Measurements from ENCODE around the gene FREM3.

The FREM3 gene

GRCh38 chr4:143633833-143634232, 66.6 kb downstream of the FREM3 start:
- no peak for TF ChIP-seq CTCF (IDR thresholded peaks at IDR 0.05)
- no peaks in the 10 kb centered on the region for H3K9me3 Mint-ChIP-seq
- no peaks in the 10 kb centered on the region for H3K4me1 Mint-ChIP-seq
- no peak for DNase-seq
- no peak overlapping the region for H3K4me3 Mint-ChIP-seq
- H3K36me3 Mint-ChIP-seq (ENCODE audit: low read depth): no peaks in the 10 kb centered on the region
- H3K27ac Mint-ChIP-seq: no peak overlapping the region
- peaks cover 8% of the 10 kb centered on the region for H3K27me3 Mint-ChIP-seq (ENCODE audit: low read depth, poor library complexity)

GRCh38 chr4:143626134-143626911, 74.2 kb downstream of the FREM3 start:
- Mint-ChIP-seq H3K4me3 (no peak overlapping the region), H3K36me3 (ENCODE audit: low read depth) (no peaks in the 10 kb centered on the region), H3K9me3 (no peaks in the 10 kb centered on the region), H3K4me1 (no peaks in the 10 kb centered on the region), H3K27ac (no peak overlapping the region), H3K27me3 (ENCODE audit: low read depth, poor library complexity) (peaks cover 3% of the 10 kb centered on the region)
- TF ChIP-seq CTCF (IDR thresholded peaks at IDR 0.05): no peak
- DNase-seq: no peak

GRCh38 chr4:143625632-143626031, 74.8 kb downstream of the FREM3 start:
- Mint-ChIP-seq H3K4me1 (no peaks in the 10 kb centered on the region), H3K4me3 (no peak overlapping the region), H3K27me3 (ENCODE audit: low read depth, poor library complexity) (peaks cover 3% of the 10 kb centered on the region), H3K9me3 (no peaks in the 10 kb centered on the region), H3K36me3 (ENCODE audit: low read depth) (no peaks in the 10 kb centered on the region), H3K27ac (no peak overlapping the region)
- no peak for TF ChIP-seq CTCF (IDR thresholded peaks at IDR 0.05)
- DNase-seq: no peak

GRCh38 chr4:143623896-143624295, 76.6 kb downstream of the FREM3 start:
- TF ChIP-seq CTCF (IDR thresholded peaks at IDR 0.05): no peak
- DNase-seq: no peak
- no peaks in the 10 kb centered on the region for H3K36me3 Mint-ChIP-seq (ENCODE audit: low read depth)
- no peak overlapping the region for H3K27ac Mint-ChIP-seq
- no peak overlapping the region for H3K4me3 Mint-ChIP-seq
- H3K27me3 Mint-ChIP-seq (ENCODE audit: low read depth, poor library complexity): peaks cover 3% of the 10 kb centered on the region
- no peaks in the 10 kb centered on the region for H3K4me1 Mint-ChIP-seq
- no peaks in the 10 kb centered on the region for H3K9me3 Mint-ChIP-seq

GRCh38 chr4:143618811-143619210, 81.7 kb downstream of the FREM3 start:
- Mint-ChIP-seq H3K27me3 (ENCODE audit: low read depth, poor library complexity) (peaks cover 12% of the 10 kb centered on the region), H3K9me3 (no peaks in the 10 kb centered on the region), H3K27ac (peak overlapping the region; percentile 66), H3K4me1 (no peaks in the 10 kb centered on the region), H3K4me3 (no peak overlapping the region), H3K36me3 (ENCODE audit: low read depth) (no peaks in the 10 kb centered on the region)
- DNase-seq: no peak
- TF ChIP-seq CTCF (IDR thresholded peaks at IDR 0.05): no peak

All from nephron progenitor cell (in vitro differentiated cells).